ENCODE measurements around the gene BTG3.
A peak's percentile ranks its signal among the peaks of the same experiment; 100 is the strongest.

The BTG3 gene

GRCh38 chr21:17575076-17575475, 37.6 kb downstream of the BTG3 start:
- no peak for TF ChIP-seq GATA2 (IDR thresholded peaks at IDR 0.05; ENCODE audit: low read depth, low read length)
- no peak for TF ChIP-seq GATA3 (IDR thresholded peaks at IDR 0.05; ENCODE audit: low read depth, low read length)

- no peak for TF ChIP-seq GATA3 (IDR thresholded peaks at IDR 0.05; ENCODE audit: low read depth, low read length)
- TF ChIP-seq GATA2 (IDR thresholded peaks at IDR 0.05; ENCODE audit: low read depth, low read length): no peak
Measured at GRCh38 chr21:17572431-17572830, 40.3 kb downstream of the BTG3 start.

- TF ChIP-seq GATA3 (IDR thresholded peaks at IDR 0.05; ENCODE audit: low read depth, low read length) (no peak), GATA2 (IDR thresholded peaks at IDR 0.05; ENCODE audit: low read depth, low read length) (no peak)
Measured at GRCh38 chr21:17570786-17571185, 41.9 kb downstream of the BTG3 start.

GRCh38 chr21:17560377-17561025, 52.2 kb downstream of the BTG3 start:
- TF ChIP-seq GATA3 (IDR thresholded peaks at IDR 0.05; ENCODE audit: low read depth, low read length) (no peak), GATA2 (IDR thresholded peaks at IDR 0.05; ENCODE audit: low read depth, low read length) (no peak)

- TF ChIP-seq GATA2 (IDR thresholded peaks at IDR 0.05; ENCODE audit: low read depth, low read length) (peak; percentile 91), GATA3 (IDR thresholded peaks at IDR 0.05; ENCODE audit: low read depth, low read length) (0 out of 2 replicates have a peak, but pooled peaks have one; percentile 55)
Measured at GRCh38 chr21:17554679-17555465, 57.8 kb downstream of the BTG3 start.

- TF ChIP-seq GATA3 (IDR thresholded peaks at IDR 0.05; ENCODE audit: low read depth, low read length) (no peak), GATA2 (IDR thresholded peaks at IDR 0.05; ENCODE audit: low read depth, low read length) (no peak)
Measured at GRCh38 chr21:17554120-17554519, 58.6 kb downstream of the BTG3 start.

GRCh38 chr21:17552410-17552809, 60.3 kb downstream of the BTG3 start:
- TF ChIP-seq GATA3 (IDR thresholded peaks at IDR 0.05; ENCODE audit: low read depth, low read length) (no peak), GATA2 (IDR thresholded peaks at IDR 0.05; ENCODE audit: low read depth, low read length) (no peak)

GRCh38 chr21:17550671-17551308, 61.9 kb downstream of the BTG3 start:
- TF ChIP-seq GATA3 (IDR thresholded peaks at IDR 0.05; ENCODE audit: low read depth, low read length) (no peak), GATA2 (IDR thresholded peaks at IDR 0.05; ENCODE audit: low read depth, low read length) (no peak)

- TF ChIP-seq GATA2 (IDR thresholded peaks at IDR 0.05; ENCODE audit: low read depth, low read length) (no peak), GATA3 (IDR thresholded peaks at IDR 0.05; ENCODE audit: low read depth, low read length) (no peak)
Measured at GRCh38 chr21:17548262-17548661, 64.4 kb downstream of the BTG3 start.

GRCh38 chr21:17545007-17545406, 67.7 kb downstream of the BTG3 start:
- no peak for TF ChIP-seq GATA2 (IDR thresholded peaks at IDR 0.05; ENCODE audit: low read depth, low read length)
- no peak for TF ChIP-seq GATA3 (IDR thresholded peaks at IDR 0.05; ENCODE audit: low read depth, low read length)

Measured in SH-SY5Y (cell line).